Smooth muscle cell of the coronary artery (primary cell): ENCODE results near the gene GRK5. TPM values are rescaled to one million over a fixed set of nuclear protein-coding genes. Genes with fewer than 3 reads are reported as not detected.

ENCODE experiments used
- total RNA-seq: library from RNA; depleted of rRNA; stranded (reverse); fragments of >200 nt; gene quantifications from 2 replicates; pipeline ENCODE4 v1.2.3, GENCODE V29; 2014; ENCODE audit warnings: low replicate concordance

GRK5 gene
- 15.8 and 21.1 TPM in 2 replicates for total RNA-seq

GRCh38 chr10:119207366-119207666 is at the start of gene GRK5:
Gene GRK5, plus strand, starts transcription at chr10:119207571. Its CDS starts 347 bp downstream, at chr10:119207918.

GRCh38 chr10:119165171-119166117 is 41.9 kb upstream of the GRK5 start, which contains the start of gene SFXN4:
Gene SFXN4, minus strand, starts transcription at chr10:119165714. Its CDS starts 67 bp downstream, at chr10:119165647.

GRCh38 chr10:119178372-119179119 is 28.8 kb upstream of the GRK5 start, which contains the start of gene PRDX3:
Gene PRDX3, minus strand, starts transcription at chr10:119178812. Its CDS starts 22 bp downstream, at chr10:119178790.

Other genes starting within 250 kb of the GRK5 start
- gene NANOS1, start 177.9 kb upstream of the GRK5 start, total RNA-seq: 0.12 and 0.75 TPM in 2 replicates
- gene EIF3A, start 126.8 kb upstream of the GRK5 start, total RNA-seq: 74.8 and 105 TPM in 2 replicates
- gene DENND10, start 103.5 kb upstream of the GRK5 start, total RNA-seq: 71.8 and 107 TPM in 2 replicates
- 6.9 and 8.0 TPM in 2 replicates for gene SFXN4, start 41.9 kb upstream of the GRK5 start, total RNA-seq
- 113 and 120 TPM in 2 replicates for gene PRDX3, start 28.8 kb upstream of the GRK5 start, total RNA-seq